Measurements from ENCODE around the gene ZC3H12A. TPM values are rescaled to one million over a fixed set of nuclear protein-coding genes. Genes with fewer than 3 reads are reported as not detected.

The ZC3H12A gene
- total RNA-seq, result 10 to 100 TPM; 20.9 to 35.4 TPM

DNA sequence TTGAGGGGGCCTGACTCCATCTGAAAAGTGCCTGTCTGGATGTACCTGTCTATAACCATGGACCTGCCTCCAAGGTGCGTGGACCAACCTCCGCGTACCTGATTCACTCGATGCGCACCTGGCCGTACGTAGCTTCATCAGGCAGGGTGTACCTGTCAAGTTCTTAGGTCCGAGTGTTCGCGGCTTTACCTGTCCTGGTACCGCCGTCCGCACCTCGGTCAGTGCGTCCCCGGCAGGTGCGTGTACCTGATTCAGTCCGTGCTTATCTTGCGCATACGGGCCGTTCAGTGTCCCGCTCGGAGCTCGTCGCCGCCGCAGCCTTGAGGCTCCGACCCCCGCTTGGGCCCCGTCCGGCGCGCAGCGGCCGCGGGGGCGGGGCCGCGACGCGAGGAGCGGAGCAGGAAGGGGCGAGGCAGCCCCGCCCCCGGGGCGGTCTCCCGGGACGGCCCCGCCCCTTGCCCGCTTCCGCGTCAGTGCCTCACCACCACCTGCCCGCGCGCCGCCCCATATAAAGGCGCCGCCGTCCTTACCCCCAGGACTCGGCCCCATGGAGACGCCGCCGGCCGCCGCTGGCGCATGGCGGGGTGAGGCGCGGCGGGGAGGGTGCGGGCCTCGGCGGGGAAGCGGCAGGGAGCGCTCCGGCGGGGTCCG, at the start of gene ZC3H12A:
ZC3H12A (plus strand) TSS at position 535 of the 651 bp plus-strand sequence. CDS start 917 bp downstream, outside the sequence.
- CTCF ChIA-PET, result interaction anchor here (1.0 to 11.0 kb wide), 6 partner anchors 11 to 92 kb away, joined by 3 to 157 read pairs (median 5); no protein-coding TSS in a partner anchor
- Mint-ChIP-seq H3K4me3 (peak within 1 kb of the TSS; percentile 96), H3K4me1 (peaks cover 50% of the 10 kb centered on the region), H3K27me3 (no peaks in the 10 kb centered on the region), H3K27ac (peak within 1 kb of the TSS; percentile 90), H3K9me3 (ENCODE audit: low read depth) (no peaks in the 10 kb centered on the region), H3K36me3 (peaks cover 34% of the 10 kb centered on the region)
- ATAC-seq, result peak; percentile 72
- peak; percentile 92 for DNase-seq

DNA sequence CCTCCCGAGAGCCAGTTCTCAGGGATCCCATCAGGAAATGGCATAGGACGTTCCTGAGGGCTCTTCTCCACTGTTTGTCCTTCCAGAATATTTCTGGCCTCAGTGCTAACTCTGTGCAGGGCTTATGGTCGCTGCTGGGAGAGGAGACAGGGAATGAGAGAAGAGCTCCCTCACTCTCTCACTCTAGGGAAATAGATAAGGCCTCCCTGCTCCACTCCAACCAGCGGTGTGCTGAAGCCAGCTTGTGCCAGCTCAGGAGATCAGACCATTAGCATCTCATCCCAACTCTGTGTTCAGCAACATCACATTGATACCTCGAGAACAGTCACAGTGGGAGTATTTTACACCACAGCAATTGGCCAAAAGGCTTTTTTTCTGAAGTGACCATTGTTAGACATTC, 49.2 kb upstream of the ZC3H12A start:
- CTCF ChIA-PET, result interaction anchor here (1.8 kb wide), 1 partner anchor 10 kb away, joined by 4 read pairs; no protein-coding TSS in a partner anchor
- no peak overlapping the region for H3K27ac Mint-ChIP-seq
- ATAC-seq, result no peak

DNA sequence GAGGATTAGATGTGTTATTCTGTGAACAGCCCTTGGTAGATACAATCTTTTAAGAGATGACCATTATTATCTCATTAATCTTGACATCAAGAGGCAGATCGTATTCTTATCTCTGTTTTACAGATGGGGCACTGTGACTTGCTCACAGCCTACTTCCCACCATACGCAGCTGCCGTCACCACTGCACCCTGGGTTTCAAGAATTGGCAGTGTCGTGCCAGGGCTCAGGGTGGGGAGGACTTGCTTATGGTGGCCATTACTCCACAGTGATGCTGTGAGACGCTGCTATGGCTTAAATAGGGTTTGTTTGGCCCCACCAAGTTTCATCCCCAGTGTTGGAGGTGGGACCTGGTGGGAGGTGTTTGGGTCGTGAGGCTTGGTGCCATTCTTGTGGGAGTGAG, 45.4 kb upstream of the ZC3H12A start:
- DNase-seq (no peak), ATAC-seq (no peak)
- no peaks in the 10 kb centered on the region for H3K36me3 Mint-ChIP-seq
- no peaks in the 10 kb centered on the region for H3K4me1 Mint-ChIP-seq
- no peaks in the 10 kb centered on the region for H3K9me3 Mint-ChIP-seq (ENCODE audit: low read depth)
- H3K4me3 Mint-ChIP-seq, result no peak overlapping the region
- peaks cover 5% of the 10 kb centered on the region for H3K27me3 Mint-ChIP-seq
- CTCF ChIA-PET, result no interaction called here
- no peak overlapping the region for H3K27ac Mint-ChIP-seq

More for the DNA sequence above, 49.2 kb upstream of the ZC3H12A start:
- no peak for DNase-seq
- Mint-ChIP-seq H3K4me3 (no peak overlapping the region), H3K9me3 (ENCODE audit: low read depth) (no peaks in the 10 kb centered on the region), H3K4me1 (no peaks in the 10 kb centered on the region), H3K36me3 (no peaks in the 10 kb centered on the region), H3K27me3 (peaks cover 13% of the 10 kb centered on the region)

DNA sequence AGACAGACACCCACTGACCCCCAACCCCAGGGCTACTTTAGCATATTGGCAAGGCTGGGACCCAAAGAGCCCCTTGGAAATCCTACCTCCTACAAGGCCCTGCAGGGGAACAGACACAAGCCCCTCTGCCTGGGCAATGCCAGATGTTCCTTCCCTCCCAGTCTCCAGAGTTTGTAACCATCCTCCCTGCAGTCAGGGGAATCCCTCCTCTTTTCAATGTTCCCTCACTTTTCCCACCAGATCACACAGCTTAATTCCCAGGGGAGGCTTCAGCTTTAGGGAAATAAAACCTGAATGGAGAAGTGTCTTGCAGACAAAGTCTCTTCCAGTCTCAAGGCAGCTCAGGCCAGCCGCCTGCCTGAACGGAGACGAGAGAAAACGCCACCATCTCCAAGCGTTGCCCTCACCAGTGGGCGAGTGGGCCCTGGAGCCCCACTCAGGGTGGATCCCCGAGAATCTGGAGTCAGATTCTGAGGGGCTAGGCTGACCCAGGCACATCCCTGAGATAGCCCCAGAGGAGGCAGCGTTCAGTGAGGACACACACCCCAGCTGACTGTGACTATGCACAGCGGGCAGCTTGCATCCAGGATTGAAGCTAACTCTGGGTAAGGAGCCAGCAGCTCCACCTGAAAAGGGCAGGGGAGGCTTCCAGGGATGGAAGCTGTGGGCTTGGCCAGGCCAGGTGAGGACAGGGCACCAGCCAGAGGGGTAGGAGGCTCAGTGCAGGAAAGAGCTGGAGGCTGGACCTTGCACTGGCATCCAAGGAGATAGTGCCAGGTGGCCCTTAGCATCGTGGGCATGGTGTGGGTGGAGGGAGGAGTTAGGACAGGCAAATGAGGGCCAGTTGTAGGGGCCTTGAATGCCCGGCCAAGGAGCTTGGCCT, 44.0 kb upstream of the ZC3H12A start:
- peaks cover 5% of the 10 kb centered on the region for H3K27me3 Mint-ChIP-seq
- H3K27ac Mint-ChIP-seq, result no peak overlapping the region
- no peak for DNase-seq
- no peaks in the 10 kb centered on the region for H3K36me3 Mint-ChIP-seq
- ATAC-seq, result no peak
- H3K4me1 Mint-ChIP-seq, result no peaks in the 10 kb centered on the region
- no peaks in the 10 kb centered on the region for H3K9me3 Mint-ChIP-seq (ENCODE audit: low read depth)
- H3K4me3 Mint-ChIP-seq, result no peak overlapping the region
- CTCF ChIA-PET, result interaction anchor here (1.0 kb wide), 1 partner anchor 875 kb away, joined by 3 read pairs; no protein-coding TSS in a partner anchor

DNA sequence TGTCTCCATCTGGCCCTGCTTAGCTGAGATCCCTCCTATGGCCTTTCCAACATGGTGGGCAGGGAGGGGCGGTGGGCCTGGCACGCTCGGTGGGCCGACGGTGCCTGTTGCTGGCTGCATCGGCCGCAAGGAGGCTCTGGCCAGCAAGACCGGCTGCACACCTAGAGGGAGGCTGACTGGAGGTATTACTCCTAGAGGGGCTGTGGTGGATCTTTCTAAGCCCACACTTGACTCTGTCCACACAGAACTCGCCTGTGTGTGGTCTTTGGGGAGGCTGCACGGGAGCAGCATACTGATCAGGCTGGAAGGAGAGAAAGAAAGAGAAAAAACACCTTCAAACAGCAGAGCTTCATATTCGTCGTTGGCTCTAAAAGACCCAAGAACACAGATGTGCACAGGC, 41.7 kb upstream of the ZC3H12A start:
- Mint-ChIP-seq H3K36me3 (no peaks in the 10 kb centered on the region), H3K4me3 (no peak overlapping the region), H3K27ac (no peak overlapping the region), H3K9me3 (ENCODE audit: low read depth) (no peaks in the 10 kb centered on the region), H3K27me3 (peaks cover 5% of the 10 kb centered on the region), H3K4me1 (no peaks in the 10 kb centered on the region)
- ATAC-seq (no peak), DNase-seq (no peak)
- CTCF ChIA-PET, result interaction anchor here (1.3 kb wide), 1 partner anchor 12 kb away, joined by 3 read pairs; no protein-coding TSS in a partner anchor

DNA sequence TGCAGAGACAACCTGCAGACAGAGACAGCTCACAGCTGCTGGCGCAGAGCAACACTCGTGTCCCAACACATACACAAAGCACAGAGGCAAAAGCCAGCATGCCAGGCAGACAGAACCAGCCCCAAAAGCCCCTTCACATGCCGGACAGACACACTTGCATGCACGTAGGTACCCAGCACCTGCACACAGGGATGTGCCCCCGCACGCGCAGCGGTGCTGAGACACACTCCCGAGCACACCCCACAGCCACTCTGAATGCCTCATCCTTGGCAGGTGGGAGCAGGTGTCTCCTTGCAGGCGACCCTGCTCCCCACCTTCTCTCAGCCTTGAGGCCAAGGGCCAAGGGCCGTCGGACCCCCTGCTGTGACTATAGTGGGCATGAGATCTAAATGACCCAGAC, 41.2 kb upstream of the ZC3H12A start:
- Mint-ChIP-seq H3K9me3 (ENCODE audit: low read depth) (no peaks in the 10 kb centered on the region), H3K27me3 (peaks cover 9% of the 10 kb centered on the region), H3K4me1 (no peaks in the 10 kb centered on the region), H3K4me3 (no peak overlapping the region), H3K27ac (no peak overlapping the region), H3K36me3 (no peaks in the 10 kb centered on the region)
- no peak for ATAC-seq
- DNase-seq, result no peak
- CTCF ChIA-PET, result no interaction called here

DNA sequence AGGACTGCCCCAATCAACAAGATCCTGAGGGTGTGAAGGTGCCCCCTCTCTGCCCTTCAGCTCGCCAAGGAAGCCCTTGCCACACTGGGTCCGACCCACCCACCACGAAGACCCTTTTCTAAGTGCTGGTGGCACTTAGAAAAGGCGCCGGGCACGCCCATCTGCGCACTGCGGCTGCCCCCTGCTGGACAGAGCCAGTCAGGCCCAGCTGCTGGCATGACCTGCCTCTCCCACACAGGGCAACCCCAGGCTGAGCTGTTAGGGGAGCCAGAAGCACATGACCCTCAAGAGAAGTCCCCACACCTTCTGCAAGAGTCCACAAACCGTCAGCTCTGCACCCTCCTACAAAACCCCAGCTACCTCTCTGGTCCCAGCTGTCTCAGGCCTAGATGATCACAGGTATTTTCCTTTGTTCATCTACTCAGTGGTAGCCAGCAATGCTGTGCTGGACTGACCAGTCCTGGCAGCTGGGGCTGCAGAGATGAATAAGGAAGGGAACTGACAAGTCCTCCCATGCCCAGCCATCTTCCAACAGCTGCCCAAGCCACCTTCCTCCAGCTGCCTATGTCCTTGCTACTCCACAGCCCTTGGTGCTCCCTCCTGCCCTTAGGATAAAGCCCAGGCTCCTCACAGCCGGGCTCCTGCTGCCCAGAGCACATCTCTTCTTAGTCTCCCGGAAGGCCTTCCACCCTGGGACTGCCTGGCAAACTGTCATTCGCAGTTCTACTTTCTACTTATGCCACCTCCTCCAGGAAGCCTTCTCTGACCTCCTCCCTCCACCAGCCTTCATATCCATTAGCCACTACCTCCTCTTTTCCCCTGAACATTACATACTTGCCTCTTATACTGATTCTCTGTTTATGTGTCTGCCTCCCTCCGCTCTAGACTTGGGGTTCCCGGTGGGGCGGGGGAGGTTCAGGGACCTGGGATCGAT, 39.8 kb upstream of the ZC3H12A start:
- Mint-ChIP-seq H3K9me3 (ENCODE audit: low read depth) (no peaks in the 10 kb centered on the region), H3K27ac (no peak overlapping the region), H3K36me3 (no peaks in the 10 kb centered on the region), H3K4me3 (no peak overlapping the region), H3K27me3 (peaks cover 7% of the 10 kb centered on the region), H3K4me1 (no peaks in the 10 kb centered on the region)
- ATAC-seq (peak; percentile 90), DNase-seq (peak; percentile 78)
- CTCF ChIA-PET, result interaction anchor here (0.6 to 2.8 kb wide), 20 partner anchors 9 to 920 kb away, joined by 3 to 15 read pairs (median 4); no protein-coding TSS in a partner anchor

DNA sequence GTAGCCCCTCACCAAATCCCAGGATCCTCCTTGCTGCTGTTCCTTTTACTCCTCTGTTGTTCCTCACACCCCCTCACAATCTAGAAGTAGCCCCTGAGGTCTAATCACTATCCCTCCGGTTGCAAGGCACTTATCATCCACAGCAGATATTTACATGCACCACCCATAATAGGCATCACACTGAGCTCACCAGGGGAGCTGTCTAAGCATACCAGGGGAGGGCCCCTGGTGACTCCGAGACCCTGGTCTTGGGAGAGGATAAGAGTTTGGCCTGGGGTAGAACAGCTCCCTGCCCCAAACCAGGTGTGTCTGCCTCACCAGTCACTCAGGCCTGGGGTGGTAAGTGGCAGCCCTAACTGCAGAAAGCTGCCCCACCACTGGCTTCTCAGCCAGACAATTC, 37.3 kb upstream of the ZC3H12A start:
- no peak for DNase-seq
- Mint-ChIP-seq H3K4me3 (no peak overlapping the region), H3K9me3 (ENCODE audit: low read depth) (no peaks in the 10 kb centered on the region), H3K27me3 (peaks cover 12% of the 10 kb centered on the region), H3K27ac (no peak overlapping the region), H3K36me3 (no peaks in the 10 kb centered on the region), H3K4me1 (no peaks in the 10 kb centered on the region)
- CTCF ChIA-PET, result no interaction called here
- ATAC-seq, result no peak

DNA sequence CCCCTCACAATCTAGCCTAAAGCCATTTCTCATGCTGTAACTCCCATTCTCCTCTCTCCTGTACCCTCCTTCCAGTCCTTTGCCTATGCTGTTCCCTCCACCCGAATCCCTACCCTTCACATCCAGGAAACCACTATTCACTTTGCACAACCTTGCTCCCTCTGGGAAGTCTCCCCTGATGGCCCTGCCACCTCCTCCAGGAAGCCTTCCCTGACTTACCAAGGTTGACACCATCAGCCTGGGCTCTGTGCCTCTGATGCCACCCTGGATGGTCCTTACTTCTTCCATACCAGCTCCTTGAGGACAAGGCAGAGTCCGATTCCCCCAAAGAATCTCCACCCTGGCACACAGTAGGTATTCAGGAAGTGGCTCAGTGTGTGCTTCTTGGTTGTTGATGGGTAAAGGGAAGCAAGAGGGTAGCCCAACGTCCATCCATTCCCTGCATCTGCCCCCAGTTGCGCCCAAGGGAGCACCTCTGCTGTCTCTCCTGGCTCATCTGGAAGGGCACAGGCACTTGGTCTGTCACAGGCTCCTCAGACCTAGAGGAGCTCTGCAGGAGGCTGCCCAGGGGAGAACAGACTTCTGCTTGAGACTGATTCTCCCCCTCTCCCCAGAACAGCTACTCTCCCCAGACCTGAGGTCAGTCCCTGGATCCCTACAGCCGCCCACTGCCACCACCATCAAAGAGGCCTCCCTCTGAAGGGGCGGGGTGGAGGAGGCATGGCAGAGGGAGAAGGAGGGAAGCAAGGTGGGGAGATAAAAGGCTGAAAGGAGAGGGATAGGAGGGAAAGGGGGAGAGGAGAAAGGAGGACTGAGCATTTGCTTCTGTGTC, 36.1 kb upstream of the ZC3H12A start:
- H3K36me3 Mint-ChIP-seq, result no peaks in the 10 kb centered on the region
- ATAC-seq (no peak), DNase-seq (no peak)
- H3K4me1 Mint-ChIP-seq, result no peaks in the 10 kb centered on the region
- H3K27ac Mint-ChIP-seq, result no peak overlapping the region
- CTCF ChIA-PET, result no interaction called here
- no peaks in the 10 kb centered on the region for H3K9me3 Mint-ChIP-seq (ENCODE audit: low read depth)
- H3K27me3 Mint-ChIP-seq, result peaks cover 22% of the 10 kb centered on the region
- H3K4me3 Mint-ChIP-seq, result no peak overlapping the region

DNA sequence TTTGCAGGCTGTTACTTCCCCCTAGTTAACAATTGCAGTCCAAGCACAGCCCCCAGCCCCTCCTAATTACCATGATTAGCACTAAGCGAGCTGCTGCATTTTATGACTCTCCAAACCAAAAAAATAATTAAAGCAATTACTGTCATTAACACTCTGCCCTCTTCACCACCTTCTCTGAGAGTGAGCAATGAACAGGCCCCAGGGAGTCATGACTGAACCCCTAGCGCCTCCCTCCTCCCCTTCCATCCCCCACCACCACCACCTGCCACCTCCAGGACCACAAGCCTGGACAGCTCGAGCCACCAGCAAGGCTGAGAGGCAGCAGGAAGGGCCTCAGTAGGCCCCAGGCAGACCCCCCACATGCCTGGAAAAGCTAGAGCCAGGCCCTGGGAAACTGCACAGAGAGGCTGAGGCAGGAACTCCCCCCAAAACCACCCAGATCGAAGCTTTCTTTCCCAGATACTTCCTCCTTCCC, 35.5 kb upstream of the ZC3H12A start:
- DNase-seq (no peak), ATAC-seq (no peak)
- Mint-ChIP-seq H3K27me3 (peaks cover 24% of the 10 kb centered on the region), H3K27ac (no peak overlapping the region), H3K9me3 (ENCODE audit: low read depth) (no peaks in the 10 kb centered on the region), H3K4me1 (no peaks in the 10 kb centered on the region), H3K36me3 (no peaks in the 10 kb centered on the region), H3K4me3 (no peak overlapping the region)
- CTCF ChIA-PET, result no interaction called here

DNA sequence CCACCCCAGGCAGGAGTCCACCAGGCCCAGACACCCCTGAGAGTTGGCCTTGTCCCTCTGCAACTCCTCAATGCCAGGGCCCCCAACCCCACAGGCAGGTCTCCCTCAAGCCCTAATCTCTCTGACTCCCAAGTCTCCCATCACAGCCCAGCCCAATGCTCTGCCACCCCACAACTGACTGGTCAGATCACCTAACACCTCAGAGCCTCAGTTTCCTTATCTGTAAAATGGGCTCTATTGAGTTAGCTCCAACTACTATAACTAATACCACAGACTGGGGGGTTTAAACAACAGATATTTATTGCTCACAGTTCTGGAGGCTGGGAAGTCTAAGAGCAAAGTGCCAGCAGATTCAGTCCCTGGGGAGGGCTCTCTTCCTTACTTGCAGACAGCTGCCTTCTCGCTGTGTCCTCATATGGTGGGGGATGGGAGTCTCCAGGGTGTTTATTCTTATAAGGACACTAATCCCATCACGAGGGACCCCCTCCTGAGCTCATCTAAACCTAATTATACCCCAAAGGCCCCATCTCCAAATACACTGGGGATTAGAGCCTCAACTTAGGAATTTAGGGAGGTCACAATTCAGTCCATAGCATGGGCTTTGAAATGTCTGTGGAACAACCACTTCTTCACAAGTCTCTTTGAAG, 34.9 kb upstream of the ZC3H12A start:
- DNase-seq, result no peak
- CTCF ChIA-PET, result no interaction called here
- Mint-ChIP-seq H3K4me1 (no peaks in the 10 kb centered on the region), H3K9me3 (ENCODE audit: low read depth) (no peaks in the 10 kb centered on the region), H3K27me3 (peaks cover 25% of the 10 kb centered on the region), H3K36me3 (no peaks in the 10 kb centered on the region), H3K27ac (no peak overlapping the region), H3K4me3 (no peak overlapping the region)
- no peak for ATAC-seq

DNA sequence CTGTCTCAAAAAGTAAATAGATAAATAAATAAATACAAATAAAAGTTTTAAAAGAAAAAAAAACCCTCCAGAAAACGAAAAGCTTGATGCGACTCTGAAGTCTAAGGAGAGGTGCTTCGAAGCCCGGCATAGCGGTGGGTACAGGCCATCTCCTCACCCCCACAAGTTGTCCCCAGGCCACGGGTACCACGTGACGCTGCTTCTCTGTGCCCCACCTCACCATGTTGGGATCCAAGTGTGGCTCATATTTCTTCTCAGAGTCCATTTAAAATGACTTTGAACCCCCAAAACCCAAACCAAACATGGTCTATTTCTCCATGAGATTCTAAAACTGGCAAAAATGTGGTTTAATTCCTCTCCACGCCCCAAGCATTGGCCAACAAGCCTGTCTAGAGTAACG, 32.9 kb upstream of the ZC3H12A start:
- CTCF ChIA-PET, result no interaction called here
- no peak overlapping the region for H3K4me3 Mint-ChIP-seq
- no peak for ATAC-seq

More for the DNA sequence above, 32.9 kb upstream of the ZC3H12A start:
- Mint-ChIP-seq H3K9me3 (ENCODE audit: low read depth) (no peaks in the 10 kb centered on the region), H3K36me3 (no peaks in the 10 kb centered on the region), H3K27me3 (peaks cover 30% of the 10 kb centered on the region), H3K27ac (no peak overlapping the region), H3K4me1 (no peaks in the 10 kb centered on the region)
- DNase-seq, result no peak
